ENCODE results near the gene SPOCK3.

DNA sequence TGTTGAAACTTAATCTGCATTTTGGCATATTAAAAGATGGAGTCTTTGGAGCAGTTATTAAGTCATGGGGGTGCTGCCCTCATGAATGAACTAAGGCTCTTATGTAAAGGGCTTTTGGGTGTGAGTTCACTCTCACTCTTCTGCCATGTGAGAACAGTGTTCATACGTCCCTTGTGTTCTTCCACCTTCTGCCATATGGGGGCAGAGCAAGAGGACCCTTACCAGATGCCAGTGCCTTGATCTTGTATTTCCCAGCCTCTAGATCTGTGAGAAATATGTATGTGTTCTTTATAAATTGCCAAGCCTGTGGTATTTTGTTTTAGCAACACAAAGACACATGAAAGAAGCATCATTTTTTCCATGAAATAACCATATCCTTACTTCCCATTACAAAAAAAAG is 213.9 kb downstream of the SPOCK3 start:
- TF ChIP-seq, protein P1, sequence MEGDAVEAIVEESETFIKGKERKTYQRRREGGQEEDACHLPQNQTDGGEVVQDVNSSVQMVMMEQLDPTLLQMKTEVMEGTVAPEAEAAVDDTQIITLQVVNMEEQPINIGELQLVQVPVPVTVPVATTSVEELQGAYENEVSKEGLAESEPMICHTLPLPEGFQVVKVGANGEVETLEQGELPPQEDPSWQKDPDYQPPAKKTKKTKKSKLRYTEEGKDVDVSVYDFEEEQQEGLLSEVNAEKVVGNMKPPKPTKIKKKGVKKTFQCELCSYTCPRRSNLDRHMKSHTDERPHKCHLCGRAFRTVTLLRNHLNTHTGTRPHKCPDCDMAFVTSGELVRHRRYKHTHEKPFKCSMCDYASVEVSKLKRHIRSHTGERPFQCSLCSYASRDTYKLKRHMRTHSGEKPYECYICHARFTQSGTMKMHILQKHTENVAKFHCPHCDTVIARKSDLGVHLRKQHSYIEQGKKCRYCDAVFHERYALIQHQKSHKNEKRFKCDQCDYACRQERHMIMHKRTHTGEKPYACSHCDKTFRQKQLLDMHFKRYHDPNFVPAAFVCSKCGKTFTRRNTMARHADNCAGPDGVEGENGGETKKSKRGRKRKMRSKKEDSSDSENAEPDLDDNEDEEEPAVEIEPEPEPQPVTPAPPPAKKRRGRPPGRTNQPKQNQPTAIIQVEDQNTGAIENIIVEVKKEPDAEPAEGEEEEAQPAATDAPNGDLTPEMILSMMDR (conservative IDR thresholded peaks at IDR 0.05; ENCODE audit: low read length), result peak; percentile 53; the same call in 1 of the 2 replicates
- no peak for TF ChIP-seq EZH2phosphoT487 (IDR thresholded peaks at IDR 0.05; ENCODE audit: borderline replicate concordance, low read depth, low read length)
